Epithelial cell of proximal tubule (primary cell): ENCODE results near the gene CCDC152. TPM values are rescaled to one million over a fixed set of nuclear protein-coding genes. Genes with fewer than 3 reads are reported as not detected.

Experiments
- DNase-seq: peaks from one replicate; pipeline ENCODE4 v3.0.0-alpha.2; 2011; ENCODE audit warnings: low read depth
- H3K4me3 ChIP-seq: 2 replicates; pipeline ENCODE4 v1.5.1; 2011; ENCODE audit warnings: low read depth, mild to moderate bottlenecking, low read length
- CTCF ChIP-seq: conservative IDR thresholded peaks from 2 replicates; pipeline ENCODE4 v1.5.1; 2012; ENCODE audit warnings: low read depth, mild to moderate bottlenecking, low read length
- total RNA-seq: library from RNA; depleted of rRNA; stranded (reverse); fragments of >200 nt; gene quantifications from 2 replicates; pipeline ENCODE4 v1.2.3, GENCODE V29; 2015

CCDC152 gene
- total RNA-seq, 1 donor from 2014 or later = 2.7 TPM

GRCh38 chr5:42779083-42779482 lies 22.5 kb downstream of the CCDC152 start:
- no peak for TF ChIP-seq CTCF
- no peak overlapping the region for H3K4me3 ChIP-seq
- no peak for DNase-seq

GRCh38 chr5:42781584-42781983 lies 25.0 kb downstream of the CCDC152 start:
- H3K4me3 ChIP-seq = no peak overlapping the region
- no peak for TF ChIP-seq CTCF
- no peak for DNase-seq

- DNase-seq = no peak
- no peak for TF ChIP-seq CTCF
Observed at GRCh38 chr5:42784132-42784531, 27.5 kb downstream of the CCDC152 start.

GRCh38 chr5:42785756-42786155 lies 29.1 kb downstream of the CCDC152 start:
- no peak overlapping the region for H3K4me3 ChIP-seq
- DNase-seq = no peak
- no peak for TF ChIP-seq CTCF

More at GRCh38 chr5:42784132-42784531, 27.5 kb downstream of the CCDC152 start:
- H3K4me3 ChIP-seq = no peak overlapping the region

GRCh38 chr5:42787073-42787472 lies 30.5 kb downstream of the CCDC152 start:
- H3K4me3 ChIP-seq = no peak overlapping the region
- TF ChIP-seq CTCF = no peak
- no peak for DNase-seq

- TF ChIP-seq CTCF = no peak
- no peak overlapping the region for H3K4me3 ChIP-seq
- DNase-seq = no peak
Observed at GRCh38 chr5:42787845-42788244, 31.2 kb downstream of the CCDC152 start.

GRCh38 chr5:42791151-42791550 lies 34.5 kb downstream of the CCDC152 start:
- TF ChIP-seq CTCF = no peak
- no peak overlapping the region for H3K4me3 ChIP-seq
- no peak for DNase-seq
